NCI-H82 treated with DMSO at 0.1 percent for 48 hours (cell line): Measurements from ENCODE around the gene ZNF561.
"Not testable (repeated sequence)": the region's sequence is repeated elsewhere in the genome, so short reads cannot be mapped to it uniquely, and the experiment has no call there.

ENCODE experiments used
- DNase-seq: peaks from one replicate; lab custom pipeline; 2025; ENCODE audit not compliant: unreplicated experiment; lab: John Stamatoyannopoulos, UW

The ZNF561 gene

DNA sequence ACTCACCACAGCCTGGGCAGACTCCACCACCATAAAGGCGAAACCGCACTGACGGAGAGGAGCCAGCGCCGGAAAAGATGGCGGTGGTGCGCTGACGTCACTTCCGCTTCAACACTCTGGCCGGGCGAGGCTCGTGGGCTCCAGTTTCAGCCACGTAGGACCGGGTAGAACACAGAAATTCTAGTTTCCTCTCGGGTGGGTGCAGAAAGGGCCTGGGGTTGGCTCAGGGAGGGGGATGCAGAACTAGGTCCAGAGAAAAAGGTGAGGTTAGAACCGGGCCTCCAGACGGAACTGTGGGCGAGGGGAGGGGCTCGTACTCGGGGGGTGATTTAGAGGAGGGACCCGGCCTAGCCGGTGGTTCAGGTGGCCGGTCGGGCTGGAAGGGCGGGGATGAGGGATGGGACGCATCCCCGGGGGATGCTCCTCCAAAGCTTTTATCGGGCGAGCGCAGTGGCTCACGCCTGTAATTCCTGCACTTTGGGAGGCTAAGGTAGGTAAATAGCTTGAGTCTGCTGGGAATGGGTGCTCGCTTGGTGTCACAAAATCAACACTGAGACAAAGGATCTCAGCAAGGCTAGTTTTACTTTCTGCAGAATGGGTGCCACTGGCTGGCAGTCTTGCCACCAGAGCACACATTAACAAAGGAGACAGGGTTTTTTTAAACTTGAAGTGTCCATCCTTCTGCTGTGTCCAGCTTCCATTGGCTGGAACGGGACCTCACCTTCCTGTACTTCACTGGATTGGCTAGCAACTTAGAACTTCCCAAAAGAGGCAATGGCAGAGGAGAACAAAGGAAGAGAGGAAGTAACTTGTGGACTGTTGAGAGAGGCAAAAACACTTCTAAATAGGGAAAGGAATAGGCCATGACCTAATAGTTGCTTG lies at the start of gene ZNF561:
Gene ZNF561, minus strand, starts transcription at position 77 of the 882 bp plus-strand sequence. CDS start 1,776 bp downstream, outside the sequence.
- peak; percentile 31 for DNase-seq

GRCh38 chr19:9668544-9668943 lies 47.5 kb upstream of the ZNF561 start:
- DNase-seq = no peak

- DNase-seq = no peak
These were observed 46.9 kb upstream of the ZNF561 start for GRCh38 chr19:9667898-9668297.

DNA sequence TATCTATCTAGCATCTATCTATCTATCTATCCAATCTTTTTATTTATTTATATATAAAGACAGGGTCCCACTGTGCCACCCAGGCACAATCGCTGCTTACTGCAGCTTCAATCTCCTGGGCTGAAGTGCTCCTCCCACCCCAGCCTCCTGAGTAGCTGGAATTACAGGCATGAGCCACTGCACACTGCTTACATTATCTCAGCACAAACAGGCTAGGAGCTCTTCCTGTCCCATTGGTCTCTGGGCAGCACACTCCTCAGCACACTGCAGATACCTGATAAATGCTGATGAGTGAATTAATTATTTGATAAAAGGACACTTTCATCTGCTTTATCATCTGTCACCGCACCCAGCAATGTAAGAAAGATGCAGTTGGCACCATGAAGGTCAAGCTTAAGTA lies 37.7 kb upstream of the ZNF561 start:
- DNase-seq = no peak

DNA sequence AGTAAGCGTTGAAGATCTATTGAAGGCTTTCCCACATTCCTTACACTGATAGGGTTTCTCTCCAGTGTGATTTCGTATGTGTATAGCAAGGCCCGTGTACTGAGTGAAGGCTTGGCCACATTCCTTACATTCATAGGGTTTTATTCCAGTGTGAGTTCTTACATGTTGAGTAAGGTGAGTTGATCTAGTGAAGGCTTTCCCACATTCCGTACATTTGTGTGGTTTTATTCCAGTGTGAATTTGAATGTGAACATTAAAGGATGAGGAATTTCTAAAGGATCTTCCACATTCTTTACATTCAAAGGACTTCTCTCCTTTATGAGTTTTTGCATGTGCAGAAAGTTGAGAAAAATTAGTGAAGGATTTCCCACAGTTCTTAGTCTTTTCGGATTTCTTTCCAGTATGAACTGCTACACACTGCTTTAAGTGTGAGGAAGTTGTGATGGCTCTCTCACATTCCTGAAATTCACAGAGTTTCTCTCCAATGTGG lies 32.1 kb upstream of the ZNF561 start:
- not testable (repeated sequence) for DNase-seq

- not testable (repeated sequence) for DNase-seq
These were observed 30.4 kb upstream of the ZNF561 start for GRCh38 chr19:9651464-9651863.

DNA sequence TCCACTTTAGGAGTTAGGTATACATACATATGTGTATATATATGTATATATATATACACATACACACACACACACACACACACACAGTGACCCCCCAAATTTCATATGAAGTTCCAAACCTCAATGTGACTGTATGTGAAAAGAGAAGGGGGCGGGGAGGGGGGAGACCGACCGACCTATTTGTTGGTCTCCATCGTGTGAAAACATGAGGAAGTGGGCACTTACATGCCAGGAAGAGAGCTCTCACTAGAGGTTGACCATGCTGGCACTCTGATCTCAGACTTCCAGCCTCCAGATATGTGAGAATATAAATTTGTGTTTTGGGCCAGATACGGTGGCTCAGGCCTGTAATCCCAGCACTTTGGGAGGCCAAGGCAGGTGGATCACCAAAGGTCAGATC lies 29.3 kb upstream of the ZNF561 start:
- no peak for DNase-seq

DNA sequence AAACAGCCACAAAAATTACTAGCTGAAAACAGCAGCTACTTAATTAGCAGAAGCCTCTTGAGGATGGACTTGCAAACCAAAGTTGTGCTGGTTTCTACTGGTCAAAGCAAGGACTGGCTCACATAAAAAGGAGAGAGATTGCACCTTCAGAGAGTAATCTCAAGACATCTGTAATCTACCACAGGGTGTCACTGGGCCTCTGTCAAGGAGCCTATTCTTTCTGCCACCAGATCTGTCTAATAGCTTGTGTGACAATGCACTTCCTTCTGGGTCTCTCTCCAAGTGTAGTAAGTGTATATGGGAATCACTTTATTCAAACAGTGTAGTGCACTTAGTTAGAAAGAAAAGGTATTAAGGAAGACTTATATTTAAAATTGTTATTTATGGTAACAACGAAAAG lies 24.4 kb upstream of the ZNF561 start:
- no peak for DNase-seq

DNA sequence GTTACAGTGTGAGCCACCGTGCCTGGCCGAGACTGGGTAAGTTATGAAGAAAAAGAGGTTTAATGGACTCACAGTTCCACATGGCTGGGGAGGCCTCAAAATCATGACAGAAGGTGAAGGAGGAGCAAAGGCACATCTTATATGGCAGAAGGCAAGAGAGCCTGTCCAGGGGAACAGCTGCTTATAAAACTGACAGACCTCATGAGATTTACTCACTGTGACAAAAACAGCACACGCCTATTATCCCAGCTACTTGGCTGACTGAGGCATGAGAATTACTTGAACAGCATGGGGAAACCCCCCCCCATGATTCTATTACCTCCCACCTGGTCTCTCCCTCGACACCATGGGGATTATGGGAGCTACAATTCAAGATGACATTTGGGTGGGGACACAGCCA lies 23.4 kb upstream of the ZNF561 start:
- peak; percentile 2 for DNase-seq

DNA sequence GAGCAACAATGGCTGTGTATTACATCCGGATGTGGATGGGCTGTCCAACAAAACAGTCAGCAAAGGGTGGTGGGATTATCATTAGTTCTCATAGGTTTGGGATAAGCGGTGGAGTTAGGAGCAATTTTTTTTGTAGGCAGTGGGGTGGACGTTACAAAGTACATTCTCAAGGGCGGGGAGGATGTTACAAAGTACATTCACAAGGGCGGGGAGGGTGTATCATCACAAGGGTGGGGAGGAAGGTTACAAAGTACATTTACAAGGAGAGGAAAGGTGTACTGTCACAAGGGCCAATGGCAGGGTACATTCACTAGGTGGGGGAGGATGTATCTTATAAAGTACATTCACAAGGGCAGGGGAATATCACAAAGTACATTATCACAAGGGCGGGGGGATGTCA lies 20.8 kb upstream of the ZNF561 start:
- no peak for DNase-seq

DNA sequence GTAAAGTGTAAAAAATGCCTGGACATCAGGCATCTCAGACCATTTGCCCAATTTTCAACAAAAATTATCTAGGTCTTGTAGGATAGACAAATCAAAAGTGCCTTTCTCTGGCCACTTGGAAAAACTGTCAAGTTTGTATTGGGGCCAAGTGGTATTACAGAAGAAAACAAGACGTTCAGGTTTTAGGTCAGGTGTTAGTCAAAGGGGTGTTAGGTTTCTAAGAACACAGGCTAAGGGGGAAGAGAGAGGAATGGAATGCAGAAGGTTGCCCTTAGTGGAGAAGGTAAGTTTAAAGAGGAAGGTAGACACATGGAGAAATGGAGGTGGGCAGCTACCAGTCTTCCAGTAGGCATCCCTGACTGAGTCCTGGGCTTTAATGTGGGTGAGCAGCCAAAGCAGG lies 19.9 kb upstream of the ZNF561 start:
- no peak for DNase-seq

GRCh38 chr19:9636018-9636417 lies 15.0 kb upstream of the ZNF561 start:
- no peak for DNase-seq

GRCh38 chr19:9627856-9628255 lies 6.8 kb upstream of the ZNF561 start:
- no peak for DNase-seq

DNA sequence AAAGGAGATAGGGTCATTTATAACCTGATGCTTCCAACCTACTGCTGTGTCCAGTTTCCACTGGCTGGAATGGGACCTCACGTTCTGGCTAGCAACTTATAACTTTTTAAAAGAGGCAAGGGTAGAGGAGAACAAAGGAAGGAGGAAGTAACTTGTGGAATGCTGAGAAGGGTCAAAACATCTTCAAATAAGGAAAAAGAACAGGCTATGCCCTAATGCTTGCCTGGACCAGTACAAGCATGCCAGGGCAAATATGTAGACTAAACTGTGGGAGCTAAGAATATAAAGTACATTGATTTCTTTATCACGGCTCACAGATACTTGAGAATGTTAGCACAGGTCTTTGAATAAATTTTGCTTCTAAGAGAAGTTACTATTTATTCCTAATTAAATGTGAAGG lies 1.5 kb upstream of the ZNF561 start:
- DNase-seq = no peak

- no peak for DNase-seq
These were observed 233 bp downstream of the ZNF561 start for GRCh38 chr19:9620842-9621155.

- DNase-seq = no peak
These were observed 5.2 kb downstream of the ZNF561 start for GRCh38 chr19:9615844-9616243.

- no peak for DNase-seq
These were observed 10.4 kb downstream of the ZNF561 start for GRCh38 chr19:9610484-9611113.

DNA sequence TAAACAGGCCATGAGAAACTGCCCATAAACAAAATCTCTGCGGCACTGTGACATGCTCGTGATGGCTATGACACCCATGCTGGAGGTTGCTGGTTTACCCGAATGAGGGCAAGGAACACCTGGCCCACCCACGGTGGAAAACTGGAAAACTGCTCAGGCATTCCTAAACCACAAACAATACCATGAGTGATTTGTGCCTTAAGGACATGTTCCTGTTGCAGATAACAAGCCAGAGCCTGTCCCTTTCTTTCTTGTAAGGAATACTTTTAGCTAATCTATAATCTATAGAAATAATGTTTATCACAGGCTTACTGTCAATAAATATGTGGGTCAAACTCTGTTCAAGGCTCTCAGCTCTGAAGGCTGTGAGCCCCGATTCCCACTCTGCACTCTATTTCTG lies 12.1 kb downstream of the ZNF561 start:
- DNase-seq = no peak

GRCh38 chr19:9597027-9597426 lies 24.0 kb downstream of the ZNF561 start:
- no peak for DNase-seq

DNA sequence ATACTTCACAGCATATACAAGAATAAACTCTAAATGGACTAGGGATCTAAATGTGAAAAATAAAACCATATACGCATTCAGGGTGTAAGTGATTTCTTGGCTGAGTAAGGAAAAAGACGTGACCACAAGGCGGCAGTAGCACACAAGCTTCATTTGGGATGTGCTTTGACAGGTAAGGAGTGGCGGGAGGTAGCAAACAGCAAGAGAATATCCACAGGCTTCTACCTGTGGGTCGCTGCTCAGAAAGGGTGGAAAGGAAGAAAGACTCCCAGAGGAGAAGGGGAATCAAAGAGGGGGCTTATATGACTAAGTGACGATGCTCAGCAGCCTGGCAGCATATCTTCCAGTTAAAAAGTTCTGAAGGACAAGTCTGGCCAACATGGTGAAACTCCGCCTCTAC lies 34.3 kb downstream of the ZNF561 start:
- DNase-seq = peak; percentile 36

GRCh38 chr19:9584073-9584833 lies 36.8 kb downstream of the ZNF561 start, which contains the start of gene ZNF121:
Gene ZNF121 (minus strand): TSS chr19:9584504. CDS start chr19:9568097, 16,407 bp downstream.
- DNase-seq = peak; percentile 3
